Inflammatory macrophage (primary cell): ENCODE measurements around the gene IFNA6.
"Not testable (repeated sequence)": the region's sequence is repeated elsewhere in the genome, so short reads cannot be mapped to it uniquely, and the experiment has no call there.

Source experiments
- DNase-seq, 2 donors: peaks; one replicate each; pipeline ENCODE4 v3.0.0-alpha.2; 2020 to 2022
- total RNA-seq, 18 experiments: gene quantifications; one replicate each; lab custom pipeline; 2026; ENCODE audit warnings: mixed read lengths in 6 of 18, inconsistent platforms in 2 of 18; lab: John Stamatoyannopoulos, UW

IFNA6 gene
- 0 to 0.04 (median 0) reads per million in 18 experiments for total RNA-seq

- no peak for DNase-seq
These were observed at the start of gene IFNA6 for GRCh38 chr9:21350787-21351186. TSS of gene IFNA6 (minus strand) at chr9:21350887. CDS start at chr9:21350887, 0 bp downstream.

GRCh38 chr9:21399956-21400355 is 49.3 kb upstream of the IFNA6 start:
- peak in 1 of 2 donors; percentile 21 for DNase-seq

- DNase-seq: no peak
These were observed 48.3 kb upstream of the IFNA6 start for GRCh38 chr9:21398955-21399489.

GRCh38 chr9:21395778-21396717 is 45.4 kb upstream of the IFNA6 start:
- no peak for DNase-seq

GRCh38 chr9:21392270-21392669 is 41.6 kb upstream of the IFNA6 start:
- peak in 1 of 2 donors; percentile 11 for DNase-seq

GRCh38 chr9:21385131-21385670 is 34.5 kb upstream of the IFNA6 start, which contains the start of gene IFNA2:
TSS of gene IFNA2 (minus strand) at chr9:21385398. CDS start at chr9:21385329, 69 bp downstream.
- peak in 1 of 2 donors; percentile 32 for DNase-seq

- DNase-seq: no peak
These were observed 32.9 kb upstream of the IFNA6 start for GRCh38 chr9:21383627-21384026.

GRCh38 chr9:21381448-21382339 is 31.0 kb upstream of the IFNA6 start:
- DNase-seq: peak; percentile 52 to 86

GRCh38 chr9:21371467-21371866 is 20.8 kb upstream of the IFNA6 start:
- DNase-seq: not testable (repeated sequence)

GRCh38 chr9:21367957-21368356 is 17.3 kb upstream of the IFNA6 start, which contains the start of gene IFNA13:
TSS of gene IFNA13 (minus strand) at chr9:21368057. CDS start at chr9:21368010, 47 bp downstream.
- no peak for DNase-seq

GRCh38 chr9:21367169-21367568 is 16.5 kb upstream of the IFNA6 start:
- not testable (repeated sequence) for DNase-seq

GRCh38 chr9:21362287-21362686 is 11.6 kb upstream of the IFNA6 start:
- no peak for DNase-seq

- DNase-seq: peak; percentile 28 to 42
These were observed 7.1 kb upstream of the IFNA6 start for GRCh38 chr9:21357479-21358460.

- no peak for DNase-seq
These were observed 2.2 kb downstream of the IFNA6 start for GRCh38 chr9:21348430-21348970.

GRCh38 chr9:21340735-21341134 is 10.0 kb downstream of the IFNA6 start:
- DNase-seq: no peak

- DNase-seq: no peak
These were observed 14.2 kb downstream of the IFNA6 start for GRCh38 chr9:21336457-21336856.

GRCh38 chr9:21334701-21335632 is 15.7 kb downstream of the IFNA6 start, which contains the start of gene KLHL9:
TSS of gene KLHL9 (minus strand) at chr9:21335404. CDS start at chr9:21334859, 545 bp downstream.
- peak; percentile 92 to 95 for DNase-seq

- no peak for DNase-seq
These were observed 17.5 kb downstream of the IFNA6 start for GRCh38 chr9:21333226-21333625.

GRCh38 chr9:21331676-21332402 is 18.8 kb downstream of the IFNA6 start:
- DNase-seq: no peak
